Activated CD4-positive, alpha-beta T cell treated with anti-CD3 and anti-CD28 coated beads for 4 hours (primary cell): ENCODE data around the gene ARID3A.
A peak's percentile ranks its signal among the peaks of the same experiment; 100 is the strongest.
"Not testable (repeated sequence)": the region's sequence is repeated elsewhere in the genome, so short reads cannot be mapped to it uniquely, and the experiment has no call there.

Experiments used
- DNase-seq, 2 donors: peaks; one replicate each; pipeline ENCODE4 v3.0.0-alpha.2; 2020

Gene ARID3A

DNA sequence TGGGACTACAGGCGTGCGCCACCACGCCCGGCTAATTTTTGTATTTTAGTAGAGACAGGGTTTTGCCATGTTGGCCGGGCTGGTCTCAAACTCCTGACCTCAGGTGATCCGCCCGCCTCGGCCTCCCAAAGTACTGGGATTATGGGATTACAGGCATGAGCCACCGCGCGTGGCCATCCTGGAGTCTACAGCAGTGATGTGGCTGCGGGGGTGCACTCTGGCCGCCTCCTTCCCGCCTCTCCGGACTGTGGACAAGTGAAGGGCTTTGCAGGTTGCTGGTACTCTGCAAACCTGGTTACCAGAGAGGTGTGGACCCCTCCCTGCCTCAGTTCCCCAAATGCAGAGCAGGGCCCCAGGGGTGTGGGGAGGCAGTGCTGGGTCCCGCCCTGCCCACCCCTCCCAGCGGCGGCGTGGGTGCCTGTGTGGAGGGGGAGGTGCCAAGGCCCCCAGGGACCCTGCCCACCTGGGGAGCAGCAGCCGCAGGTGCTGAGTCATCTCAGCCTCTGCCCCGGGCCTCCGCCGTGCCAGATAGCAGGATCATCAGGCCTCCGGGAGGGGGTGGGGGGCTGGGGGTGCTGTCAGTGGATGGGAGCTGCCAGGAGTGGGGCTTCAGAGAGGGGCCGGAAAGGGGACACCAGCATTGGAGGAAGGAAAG lies 23.1 kb downstream of the ARID3A start:
- DNase-seq: no peak

DNA sequence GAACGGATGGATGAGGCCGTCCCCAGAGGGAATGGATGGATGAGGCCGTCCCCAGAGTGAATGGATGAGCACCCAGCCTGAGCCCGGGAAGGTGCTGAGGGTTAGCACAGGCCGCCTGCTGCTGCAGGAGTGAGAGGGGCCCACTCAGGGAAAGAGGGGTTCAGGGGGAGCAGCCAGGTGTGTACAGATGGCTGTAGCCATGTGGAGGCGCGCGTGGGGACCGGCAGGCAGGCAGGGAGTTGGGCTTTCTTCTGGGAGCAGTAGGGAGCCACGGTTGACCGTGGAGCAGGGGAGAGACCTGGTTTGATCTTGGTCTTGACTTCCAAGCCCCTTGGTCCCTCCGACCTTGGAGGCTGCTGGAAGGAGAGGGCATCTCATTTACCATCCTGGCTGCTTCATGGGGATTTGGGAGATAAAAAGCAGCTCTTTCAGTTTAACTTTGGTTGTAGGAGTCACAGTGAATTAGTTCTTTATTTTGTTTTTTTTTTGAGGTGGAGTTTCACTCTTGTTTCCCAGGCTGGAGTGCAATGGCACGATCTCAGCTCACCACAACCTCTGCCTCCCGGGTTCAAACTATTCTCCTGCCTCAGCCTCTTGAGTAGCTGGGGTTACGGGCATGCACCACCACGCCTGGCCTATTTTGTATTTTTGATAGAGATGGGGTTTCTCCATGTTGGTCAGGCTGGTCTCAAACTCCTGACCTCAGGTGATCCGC lies 24.7 kb downstream of the ARID3A start:
- no peak for DNase-seq

GRCh38 chr19:952049-952679 lies 26.3 kb downstream of the ARID3A start:
- DNase-seq: no peak

DNA sequence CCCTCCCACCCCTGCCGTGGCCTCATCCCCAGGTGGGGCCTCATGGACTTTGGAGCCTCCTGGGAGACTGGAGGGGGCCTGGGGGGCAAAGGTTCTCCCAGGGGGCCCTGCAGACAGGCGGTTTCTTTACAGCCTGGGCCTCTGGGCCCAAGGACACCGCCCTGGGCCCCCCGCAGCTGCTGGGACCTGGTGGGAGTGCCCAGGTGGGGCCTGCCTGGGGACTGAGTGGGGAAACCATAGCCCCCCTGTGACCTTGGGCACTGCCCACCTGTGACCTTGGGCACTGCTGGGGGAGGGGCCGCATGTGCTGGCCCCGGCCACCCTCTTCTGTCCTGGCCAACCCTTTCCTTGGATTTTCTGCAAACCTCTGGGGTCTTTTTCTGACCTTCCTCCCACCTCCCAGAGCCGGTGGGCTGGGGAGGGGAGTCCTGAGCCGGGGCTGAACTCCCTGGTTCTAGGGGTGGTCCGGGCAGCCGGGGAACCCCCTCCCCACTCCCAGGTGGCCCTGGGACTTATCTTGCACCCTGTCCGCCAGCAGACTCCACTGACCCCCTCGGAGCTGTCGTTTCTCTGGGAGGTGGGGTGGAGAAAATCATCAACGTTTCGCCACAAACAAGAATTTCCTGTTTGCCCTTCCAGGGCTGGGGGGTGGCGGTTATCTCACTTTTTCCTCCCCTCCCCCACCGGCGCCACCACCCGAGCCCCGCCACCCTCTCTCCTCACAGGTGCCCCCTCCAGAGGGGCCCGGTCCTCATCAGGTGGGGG lies 27.0 kb downstream of the ARID3A start:
- no peak for DNase-seq

DNA sequence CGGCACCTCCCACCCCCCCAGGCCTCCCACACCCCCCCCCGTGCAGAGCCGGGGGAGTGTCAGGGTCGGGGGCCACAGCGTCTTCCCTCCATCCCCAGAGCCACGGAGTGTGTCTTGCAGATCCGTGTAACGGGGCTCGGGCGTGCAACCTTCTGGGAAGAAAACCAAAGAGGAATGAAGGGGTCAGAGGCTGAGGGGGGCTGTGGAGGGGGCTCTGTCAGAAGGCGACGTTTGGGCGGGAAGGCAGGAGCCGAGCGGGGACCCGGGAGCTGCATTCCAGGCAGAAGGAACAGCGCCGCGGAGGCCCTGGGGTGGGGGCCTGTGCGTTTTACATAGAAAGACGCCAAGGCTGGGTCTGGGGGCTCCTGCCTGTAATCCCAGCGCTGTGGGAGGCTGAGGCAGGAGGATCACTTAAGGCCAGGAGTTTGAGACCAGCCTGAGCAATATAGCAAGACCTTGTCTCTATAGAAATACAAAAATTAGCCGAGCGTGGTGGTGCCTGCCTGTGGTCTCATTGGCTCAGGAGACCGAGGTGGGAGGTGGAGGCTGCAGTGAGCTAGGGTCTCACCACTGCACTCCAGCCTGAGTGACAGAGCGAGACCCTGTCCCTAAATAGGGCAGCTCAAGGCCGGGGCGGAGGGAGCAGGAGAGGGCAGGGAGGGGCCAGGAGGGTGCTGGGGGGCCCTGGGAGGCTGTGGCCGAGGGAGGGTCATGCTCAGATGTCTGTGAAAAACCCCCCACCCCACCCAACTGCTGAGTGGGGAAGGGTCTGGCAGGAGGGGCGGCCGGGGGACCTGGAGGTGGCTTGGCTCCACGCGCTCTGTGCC lies 27.8 kb downstream of the ARID3A start:
- DNase-seq: no peak

GRCh38 chr19:954272-954671 lies 28.4 kb downstream of the ARID3A start:
- DNase-seq: no peak

DNA sequence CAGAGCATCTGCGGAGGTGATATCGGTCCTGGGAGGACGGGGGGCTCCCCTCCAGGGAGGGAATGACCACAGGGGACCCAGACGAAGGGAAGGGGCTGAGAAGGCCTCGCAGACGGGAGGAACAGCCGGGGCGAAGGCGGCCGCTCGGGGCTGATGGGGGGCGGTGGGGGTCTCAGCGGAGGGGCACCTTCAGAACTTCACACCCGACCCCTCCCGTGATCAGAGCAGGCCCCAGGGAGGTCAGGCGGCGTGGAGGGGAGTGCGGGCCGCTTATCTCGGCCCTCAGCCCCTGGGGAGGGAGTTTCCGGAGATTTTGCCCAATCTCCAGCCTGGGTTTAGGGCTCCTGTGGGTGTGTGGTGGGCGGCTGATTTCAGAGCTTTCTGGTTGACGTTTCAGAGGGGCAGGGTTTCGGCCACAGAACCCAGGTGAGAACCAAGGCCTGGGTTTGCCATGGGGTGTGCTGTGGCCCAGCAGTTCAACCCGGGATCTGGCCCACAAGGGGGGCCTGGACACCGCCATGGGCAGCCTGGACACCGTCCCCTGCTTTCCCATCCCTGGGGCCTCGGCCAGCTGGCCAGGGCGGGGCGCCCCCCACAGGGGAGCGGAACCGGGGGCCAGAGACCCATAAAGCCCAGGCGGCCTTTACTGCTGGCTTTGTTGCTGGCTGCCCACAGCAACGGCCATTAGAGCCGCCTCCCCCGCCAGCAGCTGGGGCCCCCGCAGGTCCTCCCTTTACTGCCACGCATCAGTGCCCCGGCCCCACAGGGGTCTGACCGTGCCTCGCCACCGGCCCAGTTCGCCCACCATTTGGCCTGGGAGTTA lies 29.0 kb downstream of the ARID3A start:
- no peak for DNase-seq

DNA sequence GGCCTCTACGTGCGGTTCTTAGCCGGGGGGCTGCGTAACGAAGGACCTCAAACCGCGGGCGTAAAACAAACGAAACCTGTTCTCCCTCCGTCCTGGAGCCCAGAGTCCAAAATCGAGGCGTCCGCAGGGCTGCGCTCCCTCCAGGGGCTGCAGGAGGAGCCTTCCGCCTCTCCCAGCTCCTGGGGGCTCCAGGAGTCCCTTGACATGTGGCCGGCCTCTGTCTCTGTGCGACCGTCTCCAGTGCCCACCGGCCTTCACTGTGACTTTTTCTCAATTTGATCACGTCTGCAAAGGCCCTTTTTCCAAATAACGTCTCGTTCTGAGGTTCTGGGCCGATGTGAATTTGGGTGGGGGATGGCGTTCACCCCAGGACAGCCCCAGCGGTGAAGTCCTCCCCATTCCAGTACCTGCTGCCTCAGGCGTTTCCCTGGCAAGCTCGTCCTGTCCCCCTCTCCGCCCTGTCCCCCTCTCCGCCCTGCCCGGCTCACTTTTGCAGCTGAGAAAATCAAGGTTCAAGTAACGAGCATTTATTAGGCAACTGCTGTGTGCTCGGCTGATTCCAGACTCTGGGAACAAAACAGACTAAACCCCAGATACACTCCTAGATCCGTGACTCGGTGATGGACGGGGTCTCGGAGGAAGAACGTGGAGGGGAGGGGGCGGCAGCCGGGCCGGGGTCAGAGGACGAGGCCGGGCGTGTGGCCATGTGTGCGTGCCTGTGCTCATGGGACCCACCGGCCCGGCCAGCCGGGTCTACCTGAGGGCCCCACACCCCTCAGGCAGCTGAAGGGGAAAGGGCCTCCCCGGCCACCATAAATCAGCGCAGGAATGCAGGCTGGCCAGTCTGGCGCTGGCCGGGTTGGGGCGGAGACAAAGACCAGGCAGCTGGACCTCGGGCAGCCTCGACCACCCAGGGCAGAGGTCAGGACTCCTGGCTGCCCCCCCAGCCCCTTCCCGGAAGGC lies 30.2 kb downstream of the ARID3A start:
- DNase-seq: no peak

DNA sequence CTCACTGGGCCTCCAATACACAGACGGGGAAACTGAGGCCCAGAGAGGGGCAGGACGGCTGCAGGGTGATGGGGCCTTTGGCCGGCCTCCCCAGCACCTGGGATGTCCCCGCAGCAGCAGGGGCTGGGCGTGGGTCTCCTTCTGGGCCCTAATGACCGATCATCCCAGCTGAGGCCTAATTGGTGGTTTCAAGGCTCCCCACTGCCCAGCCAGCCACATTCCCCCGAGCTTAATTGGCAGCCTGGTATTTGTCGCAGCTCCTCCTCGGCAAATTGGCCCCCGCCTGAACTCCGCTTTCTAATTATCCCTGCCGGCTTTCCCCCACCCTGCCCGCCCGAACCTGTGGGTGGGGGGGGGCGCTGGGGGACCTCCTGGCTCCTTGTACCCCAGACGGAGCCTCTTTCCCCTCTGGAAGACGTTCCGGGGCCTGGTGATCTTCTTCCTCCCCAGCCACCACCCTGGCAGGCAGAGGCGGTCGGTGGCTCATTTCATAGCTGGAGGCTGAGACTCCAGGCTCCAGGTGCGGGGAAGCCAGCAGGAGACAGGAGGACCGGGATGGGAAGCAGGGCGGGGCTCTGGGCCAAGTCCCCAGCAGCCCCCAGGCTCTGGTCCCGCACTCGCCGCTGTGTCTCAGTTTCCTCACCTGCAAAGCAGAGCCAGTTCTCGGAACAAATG lies 31.1 kb downstream of the ARID3A start:
- DNase-seq: no peak

DNA sequence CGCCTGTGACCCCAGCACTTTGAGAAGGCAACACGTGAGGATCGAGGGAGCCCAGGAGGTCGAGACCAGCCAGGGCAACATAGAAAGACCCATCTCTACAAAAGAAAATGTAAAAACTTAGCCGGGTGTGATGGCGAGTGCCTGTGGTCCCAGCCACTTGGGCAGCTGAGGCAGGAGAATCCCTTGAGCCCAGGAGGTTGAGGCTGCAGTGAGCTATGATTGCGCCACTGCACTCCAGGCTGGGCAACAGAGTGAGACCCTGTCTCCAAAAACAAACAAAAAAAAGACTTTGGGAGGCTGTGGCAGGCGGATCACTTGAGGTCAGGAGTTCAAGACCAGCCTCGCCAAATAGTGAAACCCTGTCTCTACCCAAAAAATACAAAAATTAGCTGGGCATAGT lies 31.7 kb downstream of the ARID3A start:
- DNase-seq: not testable (repeated sequence)

- peak; percentile 45 to 53 for DNase-seq
Measured at GRCh38 chr19:958967-959855, 33.4 kb downstream of the ARID3A start.

DNA sequence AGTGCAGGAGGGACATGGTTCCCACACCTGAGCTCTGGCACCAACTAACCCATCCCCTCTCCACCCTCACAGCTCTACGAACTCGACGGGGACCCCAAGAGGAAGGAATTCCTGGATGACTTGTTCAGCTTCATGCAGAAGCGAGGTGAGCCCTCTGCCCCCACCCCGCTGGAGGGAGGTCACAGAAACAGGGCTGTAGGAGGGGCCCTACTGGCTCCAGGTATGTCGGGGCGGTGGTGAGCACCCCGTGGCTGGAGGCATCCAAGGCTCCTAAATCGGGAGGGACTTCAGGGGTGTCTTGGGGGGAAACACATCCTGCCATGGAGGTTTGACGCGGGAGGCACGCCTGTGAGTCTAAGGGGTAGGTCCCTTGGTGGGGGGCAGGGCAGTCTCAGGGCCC lies 34.2 kb downstream of the ARID3A start:
- DNase-seq: no peak

DNA sequence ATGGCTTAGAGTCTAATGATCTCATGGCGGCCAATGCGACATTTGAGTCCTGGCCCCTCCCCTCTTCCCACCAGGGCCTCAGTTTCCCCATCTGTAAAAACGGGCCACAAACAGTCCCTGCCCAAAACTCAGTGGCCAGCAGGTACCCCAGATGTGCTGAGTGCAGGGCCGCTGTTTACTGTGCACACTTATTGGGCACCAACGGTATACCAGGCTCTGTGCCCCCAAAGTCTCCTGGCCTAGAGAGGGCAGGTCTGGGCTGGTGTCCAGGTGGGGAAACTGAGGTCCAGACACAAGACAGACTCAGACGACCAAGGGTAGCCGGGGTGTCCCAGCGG lies 34.7 kb downstream of the ARID3A start:
- no peak for DNase-seq

GRCh38 chr19:961866-962620 lies 36.2 kb downstream of the ARID3A start:
- no peak for DNase-seq

DNA sequence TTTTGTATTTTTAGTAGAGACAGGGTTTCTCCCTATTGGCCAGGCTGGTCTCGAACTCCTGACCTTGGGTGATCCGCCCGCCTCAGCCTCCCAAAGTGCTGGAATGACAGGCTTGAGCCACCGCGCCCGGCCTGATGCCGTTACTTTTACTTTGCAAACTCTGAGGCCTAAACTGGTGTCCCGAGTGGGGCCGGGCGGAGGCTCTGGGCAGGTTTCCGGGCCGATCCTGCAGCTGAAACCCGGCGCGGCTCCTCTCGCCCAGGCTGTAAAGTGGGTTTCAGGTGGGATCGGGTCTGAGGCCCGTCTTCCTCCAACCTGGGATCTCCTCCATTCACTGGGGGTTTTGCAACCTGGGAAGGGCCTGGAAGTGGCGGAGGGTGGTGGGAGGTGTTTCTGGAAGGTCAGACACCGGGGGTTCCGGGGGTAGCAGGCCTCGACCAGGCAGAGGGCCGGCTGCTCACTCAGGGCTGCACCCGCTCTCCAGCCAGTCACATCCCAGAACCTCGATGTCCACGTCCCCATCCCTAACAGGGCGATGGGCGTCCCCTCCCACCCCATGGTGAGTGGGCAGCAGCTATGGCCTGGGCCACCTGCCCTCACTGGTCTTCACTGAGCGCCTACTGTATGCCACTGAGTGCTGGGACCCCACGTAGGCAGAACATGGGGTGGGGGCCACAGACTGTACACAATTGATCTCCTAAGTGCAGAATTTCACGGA lies 37.0 kb downstream of the ARID3A start:
- no peak for DNase-seq

- no peak for DNase-seq
Measured at GRCh38 chr19:963486-963951, 37.7 kb downstream of the ARID3A start.

DNA sequence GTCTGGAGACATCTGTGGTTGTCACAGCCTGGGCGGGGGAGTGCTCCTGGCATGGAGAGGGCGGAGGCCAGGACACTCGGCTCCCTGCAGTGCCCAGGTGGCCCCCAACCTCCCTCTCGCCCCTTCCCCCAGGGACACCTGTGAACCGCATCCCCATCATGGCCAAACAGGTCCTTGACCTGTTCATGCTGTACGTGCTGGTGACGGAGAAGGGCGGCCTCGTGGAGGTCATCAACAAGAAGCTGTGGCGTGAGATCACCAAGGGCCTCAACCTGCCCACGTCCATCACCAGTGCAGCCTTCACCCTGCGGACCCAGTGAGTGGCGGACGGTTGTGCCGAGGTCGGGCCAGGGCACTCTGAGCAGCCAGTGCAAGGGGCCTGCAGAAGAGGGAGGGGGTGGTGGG lies 38.3 kb downstream of the ARID3A start:
- DNase-seq: no peak
